ENCODE data around the gene FBXW11. TPM values are rescaled to one million over a fixed set of nuclear protein-coding genes. Genes with fewer than 3 reads are reported as not detected.

Gene FBXW11
- total and polyA plus RNA-seq, 11 donors, result 7.8 to 110 (median 83.0) TPM

GRCh38 chr5:171907725-171908343, 98.6 kb downstream of the FBXW11 start:
- Histone ChIP-seq H3K27me3 (no peaks in the 10 kb centered on the region), H3K4me1 (peaks cover 0 to 44% (median 27%) of the 10 kb centered on the region in 12 donors), H3K36me3 (peaks cover 0 to 27% (median 17%) of the 10 kb centered on the region in 9 donors), H3K9me3 (no peaks in the 10 kb centered on the region), H3K27ac (no peak overlapping the region), H3K4me3 (no peak overlapping the region)
- TF ChIP-seq CTCF (IDR thresholded peaks at IDR 0.05) (peak; percentile 68 to 87 (median 78)), POLR2A (IDR thresholded peaks at IDR 0.05) (no peak)
- intact Hi-C loops (cut with DNase I), result loop anchor here (1.0 to 10.0 kb wide), 11 partner anchors 263 to 491 kb away; partner anchors contain the start of genes FGF18 (in 7 of the 10) and STK10 (in 2 of the 10)
- peak; percentile 49 to 85 (median 79) for ATAC-seq
- WGBS, 4 donors, result 23 to 30% (median 25%) methylated on average over 4 of the region's 4 CpGs
- peak in 3 of 5 donors; percentile 30 to 49 (median 40) for DNase-seq

GRCh38 chr5:171906703-171907590, 99.5 kb downstream of the FBXW11 start:
- ATAC-seq (peak in 1 of 4 donors; percentile 44), DNase-seq (no peak)
- TF ChIP-seq CTCF (IDR thresholded peaks at IDR 0.05), result no peak
- no peak for TF ChIP-seq POLR2A (IDR thresholded peaks at IDR 0.05)
- H3K27me3 ChIP-seq, result no peaks in the 10 kb centered on the region
- intact Hi-C loops (cut with DNase I), result loop anchor here (1.0 to 10.0 kb wide), 9 partner anchors 262 to 490 kb away; partner anchors contain the start of genes FGF18 (in 5 of the 10) and STK10 (in 1 of the 10)
- peaks cover 0 to 27% (median 17%) of the 10 kb centered on the region in 9 donors for H3K36me3 ChIP-seq
- H3K27ac ChIP-seq, result no peak overlapping the region
- 68 to 76% (median 75%) methylated on average over 7 of the region's 7 CpGs for WGBS, 4 donors
- H3K9me3 ChIP-seq, result no peaks in the 10 kb centered on the region
- peaks cover 0 to 36% (median 19%) of the 10 kb centered on the region in 12 donors for H3K4me1 ChIP-seq
- no peak overlapping the region for H3K4me3 ChIP-seq

GRCh38 chr5:171906066-171906570, 100.3 kb downstream of the FBXW11 start:
- 37 to 41% (median 39%) methylated on average over 4 of the region's 4 CpGs for WGBS, 4 donors

More at GRCh38 chr5:171906066-171906570, 100.3 kb downstream of the FBXW11 start:
- Histone ChIP-seq H3K4me1 (peaks cover 0 to 31% (median 15%) of the 10 kb centered on the region in 12 donors), H3K27me3 (no peaks in the 10 kb centered on the region), H3K27ac (no peak overlapping the region), H3K9me3 (no peaks in the 10 kb centered on the region), H3K36me3 (peaks cover 0 to 27% (median 17%) of the 10 kb centered on the region in 9 donors), H3K4me3 (no peak overlapping the region)
- intact Hi-C loops (cut with DNase I), result loop anchor here (2.0 to 10.0 kb wide), 8 partner anchors 261 to 489 kb away; partner anchors contain the start of genes FGF18 (in 5 of the 10) and STK10 (in 1 of the 10)
- no peak for TF ChIP-seq CTCF (IDR thresholded peaks at IDR 0.05)
- TF ChIP-seq POLR2A (IDR thresholded peaks at IDR 0.05), result no peak
- no peak for ATAC-seq
- DNase-seq, result no peak

All from heart left ventricle (tissue), 16 donors.